Measurements from ENCODE around the gene HTT. TPM values are rescaled to one million over a fixed set of nuclear protein-coding genes. Genes with fewer than 3 reads are reported as not detected.

HTT gene
- total and polyA plus RNA-seq, 8 donors: 34.5 to 75.9 (median 43.5) TPM

GRCh38 chr4:3036131-3036952, 38.1 kb upstream of the HTT start:
- intact Hi-C loops (cut with DNase I): no loop called here
- peaks cover 7 to 20% of the 10 kb centered on the region in 2 donors for H3K4me1 ChIP-seq
- no peak overlapping the region for H3K27ac ChIP-seq
- H3K9me3 ChIP-seq: no peaks in the 10 kb centered on the region
- peaks cover 0 to 5% of the 10 kb centered on the region in 2 donors for H3K27me3 ChIP-seq
- no peaks in the 10 kb centered on the region for H3K36me3 ChIP-seq
- TF ChIP-seq CTCF (IDR thresholded peaks at IDR 0.05): no peak
- no peak for DNase-seq
- H3K4me3 ChIP-seq: no peak overlapping the region
- no peak for ATAC-seq

GRCh38 chr4:3037957-3038461, 36.5 kb upstream of the HTT start:
- no peaks in the 10 kb centered on the region for H3K36me3 ChIP-seq
- peak overlapping the region in 1 of 2 donors; percentile 12 for H3K4me3 ChIP-seq
- intact Hi-C loops (cut with DNase I): no loop called here
- no peak for TF ChIP-seq CTCF (IDR thresholded peaks at IDR 0.05)
- H3K4me1 ChIP-seq: peaks cover 13 to 35% of the 10 kb centered on the region in 2 donors
- ATAC-seq: no peak
- no peak overlapping the region for H3K27ac ChIP-seq
- H3K27me3 ChIP-seq: peaks cover 0 to 5% of the 10 kb centered on the region in 2 donors
- DNase-seq: peak in 1 of 4 donors; percentile 63
- H3K9me3 ChIP-seq: no peaks in the 10 kb centered on the region

- no peak for TF ChIP-seq CTCF (IDR thresholded peaks at IDR 0.05)
- intact Hi-C loops (cut with DNase I): no loop called here
- H3K36me3 ChIP-seq: no peaks in the 10 kb centered on the region
- H3K4me3 ChIP-seq: no peak overlapping the region
- no peak for ATAC-seq
- H3K27ac ChIP-seq: no peak overlapping the region
- peaks cover 13 to 41% of the 10 kb centered on the region in 2 donors for H3K4me1 ChIP-seq
- no peaks in the 10 kb centered on the region for H3K9me3 ChIP-seq
- DNase-seq: no peak
- peaks cover 0 to 5% of the 10 kb centered on the region in 2 donors for H3K27me3 ChIP-seq
Observed at GRCh38 chr4:3039706-3040366, 34.6 kb upstream of the HTT start.

- Histone ChIP-seq H3K36me3 (no peaks in the 10 kb centered on the region), H3K4me1 (peaks cover 13 to 49% of the 10 kb centered on the region in 2 donors), H3K27ac (peak overlapping the region in 1 of 2 donors; percentile 86), H3K27me3 (peaks cover 0 to 5% of the 10 kb centered on the region in 2 donors), H3K4me3 (peak overlapping the region; percentile 21 to 41), H3K9me3 (no peaks in the 10 kb centered on the region)
- intact Hi-C loops (cut with DNase I): no loop called here
- no peak for TF ChIP-seq CTCF (IDR thresholded peaks at IDR 0.05)
- DNase-seq (no peak), ATAC-seq (no peak)
Observed at GRCh38 chr4:3040452-3041191, 33.9 kb upstream of the HTT start.

Data from left lung (tissue), 10 donors.